Measurements from ENCODE around the gene CCDC51.

GRCh38 chr3:48418140-48418539 is 21.8 kb downstream of the CCDC51 start:
- TF ChIP-seq POLR2A (IDR thresholded peaks at IDR 0.05) = no peak
- no peak for TF ChIP-seq CTCF (IDR thresholded peaks at IDR 0.05 in 8 of 11, conservative IDR thresholded peaks at IDR 0.05 in 3 of 11)
- TF ChIP-seq POLR2AphosphoS5 (IDR thresholded peaks at IDR 0.05) = no peak
